Measurements from ENCODE around the gene MAPK1IP1L. TPM values are rescaled to one million over a fixed set of nuclear protein-coding genes. Genes with fewer than 3 reads are reported as not detected.

MAPK1IP1L gene
- total and polyA plus RNA-seq, 2 of the 13 experiments (the other 11 are each of a cell fraction or from before 2014, with no cell fraction given): 27.8 to 68.4 TPM

- peak; percentile 64; the same call in 1 of the 2 replicates for TF ChIP-seq SKIL (CRISPR knock-in tag; IDR thresholded peaks at IDR 0.05; ENCODE audit: borderline replicate concordance)
- no peak for TF ChIP-seq BRD4 (CRISPR knock-in tag; IDR thresholded peaks at IDR 0.05)
These were observed 51.7 kb downstream of the MAPK1IP1L start (continued) for GRCh38 chr14:55103005-55103640.

GRCh38 chr14:55103971-55104954, 52.8 kb downstream of the MAPK1IP1L start:
- intact Hi-C loops (cut with micrococcal nuclease; ENCODE audit: unreplicated experiment): loop anchor here (2.0 kb wide), 1 partner anchor 25 kb away; the partner anchor contains the start of gene LGALS3
- TF ChIP-seq BCLAF1 (IDR thresholded peaks at IDR 0.05): no peak
- no peak for TF ChIP-seq TBX3 (IDR thresholded peaks at IDR 0.05; ENCODE audit: borderline replicate concordance)
- TF ChIP-seq ZNF629 (CRISPR knock-in tag; conservative IDR thresholded peaks at IDR 0.05): peak; percentile 69
- TF ChIP-seq ZNF510 (CRISPR knock-in tag; IDR thresholded peaks at IDR 0.05; ENCODE audit: low read depth): no peak
- peak; percentile 37 for TF ChIP-seq TEAD3 (CRISPR knock-in tag; optimal IDR thresholded peaks at IDR 0.05; ENCODE audit: borderline replicate concordance)
- TF ChIP-seq FOXO4 (CRISPR knock-in tag; conservative IDR thresholded peaks at IDR 0.05): 0 out of 2 replicates have a peak, but pooled peaks have one; percentile 1
- TF ChIP-seq ONECUT2 (CRISPR knock-in tag; IDR thresholded peaks at IDR 0.05): no peak
- H2AFZ ChIP-seq (ENCODE audit: low read length): peak overlapping the region; percentile 66
- no TSS peak for BruUV-seq (replicated peaks)
- peak overlapping the region; percentile 78 for H3K9ac ChIP-seq (ENCODE audit: insufficient read depth, low read depth, low read length)
- peak overlapping the region; percentile 83 for H3K4me2 ChIP-seq (ENCODE audit: low read depth, low read length)
- H4K20me1 ChIP-seq (ENCODE audit: insufficient read depth, low read length): no peaks in the 10 kb centered on the region
- H3K9me3 ChIP-seq (ENCODE audit: low read length): no peaks in the 10 kb centered on the region
- ATAC-seq: no peak
- WGBS (ENCODE audit: low lambda C conversion rate): 85% methylated on average over 6 of the region's 6 CpGs
- peak overlapping the region in 1 of 3 experiments; percentile 71; a peak in 2 of 6 replicates for H3K4me3 ChIP-seq (replicated peaks in 1 of 3; ENCODE audit: insufficient read depth in 1 of 3, low read depth in 2 of 3, low read length in 3 of 3)
- ChIA-PET CTCF (ENCODE audit: low intra/inter-chr PET ratio, low total read pairs) (no interaction called here), POLR2A (interaction anchor here (0.8 to 2.8 kb wide), 9 partner anchors 10 to 53 kb away, joined by 3 to 19 read pairs (median 12); partner anchors contain the start of genes LGALS3 and MAPK1IP1L)
- no peaks in the 10 kb centered on the region for H3K79me2 ChIP-seq (ENCODE audit: insufficient read depth, low read length)
- peak overlapping the region; percentile 89 for H3K27ac ChIP-seq (ENCODE audit: extremely low read length, insufficient read depth, low read length)
- no peaks in the 10 kb centered on the region for H3K36me3 ChIP-seq (replicated peaks in 1 of 2; ENCODE audit: control insufficient read depth in 1 of 2, insufficient read depth in 2 of 2, low read length in 2 of 2)
- in situ Hi-C loops (cut with HindIII; ENCODE audit: extremely low pct_ligation_motif_present, low pct_unique_long_range_greater_than_20kb): no loop called here
- FAIRE-seq: no peak
- H3K27me3 ChIP-seq (ENCODE audit: control insufficient read depth in 1 of 2, insufficient read depth in 2 of 2, low read length in 2 of 2): no peaks in the 10 kb centered on the region
- no peak for DNase-seq (ENCODE audit: low spot score)
- peaks cover 61% of the 10 kb centered on the region for H3K4me1 ChIP-seq (ENCODE audit: insufficient read depth, low read length)

Data from HepG2 (cell line).